HL-60 (cell line): ENCODE measurements around the gene UGT1A5.

ENCODE experiments used
- DNase-seq, 2 experiments: peaks; one replicate each; pipeline ENCODE4 v3.0.0-alpha.2; 2010 to 2020; ENCODE audit warnings: low read depth in 1 of 2, low spot score in 1 of 2
- H3K27ac ChIP-seq: fragments of 250-450 bp; sonication (Bioruptor Pico); replicated peaks from 2 replicates; pipeline ENCODE4 v1.5.1; 2020; ENCODE audit warnings: mild to moderate bottlenecking, moderate library complexity
- H3K27me3 ChIP-seq: fragments of 250-450 bp; sonication (Bioruptor Pico); 2 replicates; pipeline ENCODE4 v1.5.1; 2021; ENCODE audit warnings: mild to moderate bottlenecking, moderate library complexity; ENCODE audit not compliant: insufficient read depth, poor library complexity, severe bottlenecking
- H3K4me3 ChIP-seq: replicated peaks from 2 replicates; pipeline ENCODE4 v1.5.1; 2011; ENCODE audit warnings: mild to moderate bottlenecking, control low read depth, low read length; ENCODE audit not compliant: insufficient read depth
- GABPA ChIP-seq: IDR thresholded peaks from 2 replicates; pipeline ENCODE4 v1.6.1; 2012; ENCODE audit warnings: low read depth
- POLR2AphosphoS5 ChIP-seq: IDR thresholded peaks from 2 replicates; pipeline ENCODE4 v1.6.1; 2012; ENCODE audit warnings: low read depth
- SPI1 ChIP-seq: IDR thresholded peaks from 2 replicates; pipeline ENCODE4 v1.6.1; 2012; ENCODE audit warnings: low read depth, mild to moderate bottlenecking, borderline replicate concordance
- TF ChIP-seq, protein P1 (sequence below): IDR thresholded peaks from one replicate; pipeline ENCODE4 v1.5.1; 2011; ENCODE audit warnings: low read length, control low read depth, inconsistent platforms; ENCODE audit not compliant: insufficient read depth
- TF ChIP-seq, protein P2 (sequence below): IDR thresholded peaks from 2 replicates; pipeline ENCODE4 v1.6.1; 2012; ENCODE audit warnings: low read depth; ENCODE audit not compliant: insufficient replicate concordance

The UGT1A5 gene

DNA sequence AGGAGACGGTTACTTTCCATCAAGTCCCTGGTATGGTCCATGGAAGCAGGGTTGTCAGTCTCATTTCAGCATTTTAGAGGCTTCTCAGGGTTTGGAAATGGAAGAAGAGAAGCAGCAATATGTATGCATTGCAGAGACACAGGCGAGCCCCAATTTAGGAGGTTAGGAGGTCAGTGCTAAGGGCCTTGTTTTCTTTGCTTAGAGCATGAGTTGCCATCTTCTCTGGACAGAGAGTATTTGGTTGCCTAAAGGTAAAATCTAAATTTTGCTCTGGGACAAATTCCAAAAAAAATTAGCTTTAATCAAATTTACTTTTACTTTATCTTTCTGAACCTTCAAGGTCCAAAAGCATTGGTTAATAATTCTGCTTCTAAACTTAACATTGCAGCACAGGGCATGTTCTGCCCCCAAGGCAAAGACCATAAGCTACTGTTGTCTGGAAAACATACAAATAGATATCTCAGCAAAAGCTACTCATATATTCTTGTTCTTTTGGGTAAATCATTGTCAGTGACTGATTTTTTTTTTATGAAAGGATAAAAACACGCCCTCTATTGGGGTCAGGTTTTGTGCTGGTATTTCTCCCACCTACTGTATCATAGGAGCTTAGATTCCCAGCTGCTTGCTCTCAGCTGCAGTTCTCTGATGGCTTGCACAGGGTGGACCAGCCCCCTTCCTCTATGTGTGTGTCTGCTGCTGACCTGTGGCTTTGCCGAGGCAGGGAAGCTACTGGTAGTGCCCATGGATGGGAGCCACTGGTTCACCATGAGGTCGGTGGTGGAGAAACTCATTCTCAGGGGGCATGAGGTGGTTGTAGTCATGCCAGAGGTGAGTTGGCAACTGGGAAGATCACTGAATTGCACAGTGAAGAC, 41.2 kb upstream of the UGT1A5 start, which contains the start of gene UGT1A9:
TSS of gene UGT1A9 (plus strand) at position 609 of the 872 bp plus-strand sequence. CDS start at position 646, 37 bp downstream.
- no peaks in the 10 kb centered on the region for H3K27me3 ChIP-seq
- H3K4me3 ChIP-seq, result no peak within 1 kb of the TSS
- no peak for DNase-seq
- no peak within 1 kb of the TSS for H3K27ac ChIP-seq
- TF ChIP-seq, protein P1, sequence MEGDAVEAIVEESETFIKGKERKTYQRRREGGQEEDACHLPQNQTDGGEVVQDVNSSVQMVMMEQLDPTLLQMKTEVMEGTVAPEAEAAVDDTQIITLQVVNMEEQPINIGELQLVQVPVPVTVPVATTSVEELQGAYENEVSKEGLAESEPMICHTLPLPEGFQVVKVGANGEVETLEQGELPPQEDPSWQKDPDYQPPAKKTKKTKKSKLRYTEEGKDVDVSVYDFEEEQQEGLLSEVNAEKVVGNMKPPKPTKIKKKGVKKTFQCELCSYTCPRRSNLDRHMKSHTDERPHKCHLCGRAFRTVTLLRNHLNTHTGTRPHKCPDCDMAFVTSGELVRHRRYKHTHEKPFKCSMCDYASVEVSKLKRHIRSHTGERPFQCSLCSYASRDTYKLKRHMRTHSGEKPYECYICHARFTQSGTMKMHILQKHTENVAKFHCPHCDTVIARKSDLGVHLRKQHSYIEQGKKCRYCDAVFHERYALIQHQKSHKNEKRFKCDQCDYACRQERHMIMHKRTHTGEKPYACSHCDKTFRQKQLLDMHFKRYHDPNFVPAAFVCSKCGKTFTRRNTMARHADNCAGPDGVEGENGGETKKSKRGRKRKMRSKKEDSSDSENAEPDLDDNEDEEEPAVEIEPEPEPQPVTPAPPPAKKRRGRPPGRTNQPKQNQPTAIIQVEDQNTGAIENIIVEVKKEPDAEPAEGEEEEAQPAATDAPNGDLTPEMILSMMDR, result no peak
- TF ChIP-seq SPI1 (no peak), GABPA (no peak), POLR2AphosphoS5 (no peak)
- TF ChIP-seq, protein P2, sequence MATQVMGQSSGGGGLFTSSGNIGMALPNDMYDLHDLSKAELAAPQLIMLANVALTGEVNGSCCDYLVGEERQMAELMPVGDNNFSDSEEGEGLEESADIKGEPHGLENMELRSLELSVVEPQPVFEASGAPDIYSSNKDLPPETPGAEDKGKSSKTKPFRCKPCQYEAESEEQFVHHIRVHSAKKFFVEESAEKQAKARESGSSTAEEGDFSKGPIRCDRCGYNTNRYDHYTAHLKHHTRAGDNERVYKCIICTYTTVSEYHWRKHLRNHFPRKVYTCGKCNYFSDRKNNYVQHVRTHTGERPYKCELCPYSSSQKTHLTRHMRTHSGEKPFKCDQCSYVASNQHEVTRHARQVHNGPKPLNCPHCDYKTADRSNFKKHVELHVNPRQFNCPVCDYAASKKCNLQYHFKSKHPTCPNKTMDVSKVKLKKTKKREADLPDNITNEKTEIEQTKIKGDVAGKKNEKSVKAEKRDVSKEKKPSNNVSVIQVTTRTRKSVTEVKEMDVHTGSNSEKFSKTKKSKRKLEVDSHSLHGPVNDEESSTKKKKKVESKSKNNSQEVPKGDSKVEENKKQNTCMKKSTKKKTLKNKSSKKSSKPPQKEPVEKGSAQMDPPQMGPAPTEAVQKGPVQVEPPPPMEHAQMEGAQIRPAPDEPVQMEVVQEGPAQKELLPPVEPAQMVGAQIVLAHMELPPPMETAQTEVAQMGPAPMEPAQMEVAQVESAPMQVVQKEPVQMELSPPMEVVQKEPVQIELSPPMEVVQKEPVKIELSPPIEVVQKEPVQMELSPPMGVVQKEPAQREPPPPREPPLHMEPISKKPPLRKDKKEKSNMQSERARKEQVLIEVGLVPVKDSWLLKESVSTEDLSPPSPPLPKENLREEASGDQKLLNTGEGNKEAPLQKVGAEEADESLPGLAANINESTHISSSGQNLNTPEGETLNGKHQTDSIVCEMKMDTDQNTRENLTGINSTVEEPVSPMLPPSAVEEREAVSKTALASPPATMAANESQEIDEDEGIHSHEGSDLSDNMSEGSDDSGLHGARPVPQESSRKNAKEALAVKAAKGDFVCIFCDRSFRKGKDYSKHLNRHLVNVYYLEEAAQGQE, result no peak

DNA sequence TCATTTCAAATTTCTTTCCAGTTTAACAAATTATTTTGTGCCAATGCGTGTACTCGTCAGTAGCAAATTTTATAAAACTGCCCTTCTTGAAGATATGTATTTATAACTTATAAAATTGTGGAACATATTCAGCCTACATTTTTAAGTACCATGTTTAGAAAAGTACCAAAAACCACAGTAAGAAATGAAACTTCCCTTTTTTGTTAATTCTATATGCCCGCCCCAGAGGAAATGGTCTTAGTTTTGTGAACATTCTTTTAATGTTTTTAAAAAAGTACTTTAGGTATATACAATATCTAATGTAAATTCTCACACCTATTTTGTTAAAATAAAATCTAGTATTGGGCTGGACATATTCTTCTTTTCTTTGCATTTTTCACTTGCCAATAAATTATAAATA, 39.8 kb upstream of the UGT1A5 start:
- no peak for TF ChIP-seq GABPA
- no peak for TF ChIP-seq POLR2AphosphoS5
- TF ChIP-seq SPI1, result no peak
- TF ChIP-seq, protein P2, result no peak
- TF ChIP-seq, protein P1, result no peak
- no peak overlapping the region for H3K4me3 ChIP-seq
- no peak overlapping the region for H3K27ac ChIP-seq
- no peak for DNase-seq
- H3K27me3 ChIP-seq, result no peaks in the 10 kb centered on the region

DNA sequence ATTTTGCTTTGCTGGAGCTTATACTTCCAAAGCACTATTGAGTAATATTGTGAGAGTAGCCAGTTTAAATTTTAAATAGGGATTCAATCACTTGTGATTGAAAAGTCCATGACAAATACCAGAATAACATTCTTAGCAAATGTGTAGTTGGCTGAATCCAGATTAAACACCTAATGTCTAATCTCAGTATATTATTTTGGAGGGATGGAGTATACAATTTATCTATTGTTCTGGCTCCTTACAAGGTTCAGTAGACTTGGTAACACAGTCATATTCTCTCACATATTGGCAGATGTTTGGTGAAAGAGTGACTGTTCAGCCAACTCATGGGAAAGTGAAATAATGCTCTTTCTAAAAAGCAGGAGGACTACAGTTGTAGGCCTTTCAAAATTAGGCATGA, 38.8 kb upstream of the UGT1A5 start:
- no peak overlapping the region for H3K27ac ChIP-seq
- no peak overlapping the region for H3K4me3 ChIP-seq
- no peak for DNase-seq
- TF ChIP-seq, protein P1, result no peak
- TF ChIP-seq POLR2AphosphoS5 (no peak), SPI1 (no peak), GABPA (no peak)
- TF ChIP-seq, protein P2, result no peak
- no peaks in the 10 kb centered on the region for H3K27me3 ChIP-seq
